B cell (primary cell): ENCODE measurements around the gene KRTAP13-1. TPM values are rescaled to one million over a fixed set of nuclear protein-coding genes. Genes with fewer than 3 reads are reported as not detected.

ENCODE experiments used
- ATAC-seq: fragments of 200-7000 bp; cut with Tn5 transposase; one replicate; pipeline ENCODE4 v1.10.0; 2021; ENCODE audit warnings: low read depth, mild to moderate bottlenecking, moderate number of reproducible peaks, moderate library complexity
- CTCF ChIA-PET: fragments of 350-600 bp; sonication (Branson Sonifier 250); formaldehyde crosslinking; loops from one replicate; lab custom pipeline; 2021; ENCODE audit warnings: antibody characterized with exemption, inconsistent platforms; lab: Charles Lee
- POLR2A ChIA-PET: fragments of 350-600 bp; sonication (Branson Sonifier 250); formaldehyde crosslinking; loops from one replicate; lab custom pipeline; 2021; ENCODE audit warnings: antibody characterized with exemption; lab: Charles Lee
- DNase-seq: peaks from one replicate; pipeline ENCODE4 v3.0.0; 2013
- H2AFZ ChIP-seq: 2 replicates; pipeline ENCODE4 v1.6.1; 2012; ENCODE audit warnings: mild to moderate bottlenecking, low read depth, low read length; ENCODE audit not compliant: insufficient read depth, poor library complexity, severe bottlenecking
- H3K27ac ChIP-seq, 2 donors: 1 replicate in 1 of 2; 2 replicates in 1 of 2; pipeline ENCODE4 v1.5.1; 2012 to 2013; ENCODE audit warnings: low read length in 2 of 2, mild to moderate bottlenecking in 2 of 2, moderate library complexity in 1 of 2
- H3K27me3 ChIP-seq, 4 experiments: fragments of 200-600 bp in 1 of 4; sonication (generic) in 1 of 4; replicated peaks in 1 of 4; 1 replicate in 2 of 4; 2 replicates in 2 of 4; pipeline versions ENCODE4 v1.6.1 to v1.7.0; 2013 to 2016; ENCODE audit warnings: low read length in 3 of 4, mild to moderate bottlenecking in 2 of 4, mixed read lengths in 1 of 4, moderate library complexity in 1 of 4; ENCODE audit not compliant: insufficient read depth in 4 of 4, control insufficient read depth in 3 of 4; ENCODE audit errors: control extremely low read depth in 1 of 4
- H3K36me3 ChIP-seq, 2 experiments: replicated peaks in 1 of 2; 1 replicate in 1 of 2; 2 replicates in 1 of 2; pipeline versions ENCODE4 v1.6.1 to v1.7.1; 2013; ENCODE audit warnings: low read length in 1 of 2; ENCODE audit not compliant: insufficient read depth in 2 of 2, control insufficient read depth in 1 of 2; ENCODE audit errors: control extremely low read depth in 1 of 2, extremely low read depth in 1 of 2
- H3K4me1 ChIP-seq, 2 donors: fragments of 200-600 bp in 1 of 2; sonication (generic) in 1 of 2; 1 replicate in 1 of 2; 2 replicates in 1 of 2; pipeline versions ENCODE4 v1.5.1 to v1.6.1; 2013 to 2017; ENCODE audit warnings: low read length in 2 of 2; ENCODE audit not compliant: control insufficient read depth in 2 of 2, insufficient read depth in 2 of 2
- H3K4me2 ChIP-seq: replicated peaks from 2 replicates; pipeline ENCODE3; 2012; ENCODE audit warnings: mild to moderate bottlenecking, low read depth, low read length; ENCODE audit not compliant: poor library complexity, severe bottlenecking
- H3K4me3 ChIP-seq, 5 experiments: fragments of 200-600 bp in 1 of 5; sonication (generic) in 1 of 5; 1 replicate in 3 of 5; 2 replicates in 2 of 5; pipeline versions ENCODE4 v1.5.1 to v1.7.0; 2011 to 2016; ENCODE audit warnings: low read length in 4 of 5, mild to moderate bottlenecking in 4 of 5, low read depth in 2 of 5, control low read depth in 1 of 5, moderate library complexity in 1 of 5; ENCODE audit not compliant: insufficient read depth in 1 of 5; ENCODE audit errors: control extremely low read depth in 1 of 5, extremely low read depth in 1 of 5
- H3K79me2 ChIP-seq: fragments of 200-600 bp; sonication (generic); one replicate; pipeline ENCODE4 v1.6.0; 2016; ENCODE audit warnings: low read length; ENCODE audit not compliant: control insufficient read depth, insufficient read depth
- H3K9ac ChIP-seq: fragments of 200-600 bp; sonication (generic); 2 replicates; pipeline ENCODE4 v1.6.1; 2017; ENCODE audit warnings: mild to moderate bottlenecking, low read length, moderate library complexity
- H3K9me3 ChIP-seq, 3 donors: one replicate each; pipeline versions ENCODE4 v1.6.1 to v1.7.1; 2013; ENCODE audit warnings: low read length in 2 of 3; ENCODE audit not compliant: control insufficient read depth in 2 of 3, insufficient read depth in 1 of 3; ENCODE audit errors: control extremely low read depth in 1 of 3
- H4K20me1 ChIP-seq: 2 replicates; pipeline ENCODE4 v1.6.0; 2012; ENCODE audit warnings: mild to moderate bottlenecking, low read length; ENCODE audit not compliant: insufficient read depth, control insufficient read depth, poor library complexity, severe bottlenecking
- H3K27ac Mint-ChIP-seq: one replicate; pipeline ENCODE4 v1.8.0; 2021; ENCODE audit warnings: mixed read lengths
- H3K27me3 Mint-ChIP-seq: one replicate; pipeline ENCODE4 v1.8.0; 2021; ENCODE audit warnings: mixed read lengths
- H3K4me1 Mint-ChIP-seq: one replicate; pipeline ENCODE4 v1.8.0; 2021; ENCODE audit warnings: mixed read lengths
- H3K4me3 Mint-ChIP-seq: one replicate; pipeline ENCODE4 v1.8.0; 2021; ENCODE audit warnings: mixed read lengths
- H3K9me3 Mint-ChIP-seq: one replicate; pipeline ENCODE4 v1.8.0; 2022; ENCODE audit warnings: mixed read lengths; ENCODE audit not compliant: insufficient read depth
- CTCF ChIP-seq: fragments of 200-600 bp; IDR thresholded peaks from one replicate; pipeline ENCODE4 v1.8.0; 2022; ENCODE audit warnings: antibody characterized with exemption, mild to moderate bottlenecking
- EZH2 ChIP-seq: IDR thresholded peaks from 2 replicates; pipeline ENCODE4 v1.6.1; 2012; ENCODE audit warnings: borderline replicate concordance, low read depth, mild to moderate bottlenecking, moderate library complexity, low read length; ENCODE audit not compliant: insufficient read depth, poor library complexity, severe bottlenecking
- WGBS: methylation state at CpG from one replicate; pipeline ENCODE4 v1.1.5; 2013; ENCODE audit warnings: missing lambda C conversion rate; ENCODE audit not compliant: insufficient coverage; 5-methylcytosine and 5-hydroxymethylcytosine counted together
- intact Hi-C: fragments of 100-400 bp; cut with micrococcal nuclease; formaldehyde crosslinking; loops from one replicate; pipeline ENCODE4 v1.10.0; 2022
- polyA plus RNA-seq: library from polyadenylated mRNA; depleted of rRNA; stranded (reverse); fragments of >200 nt; gene quantifications from 2 replicates; pipeline ENCODE4 v1.2.3, GENCODE V29; 2012
- total RNA-seq, 2 donors: library from RNA; stranded (reverse); fragments of 120-200 nt in 1 of 2; gene quantifications; 1 replicate in 1 of 2; 2 replicates in 1 of 2; pipeline versions ENCODE4 v1.2.3 to v1.2.4, GENCODE V29; 2013 to 2022

Gene KRTAP13-1
- total and polyA plus RNA-seq, 2 donors (not counting 1 experiment from before 2014, with no cell fraction given): not detected

- Mint-ChIP-seq H3K4me3 (no peak overlapping the region), H3K4me1 (no peaks in the 10 kb centered on the region), H3K27me3 (no peaks in the 10 kb centered on the region), H3K9me3 (no peaks in the 10 kb centered on the region), H3K27ac (no peak overlapping the region)
- Histone ChIP-seq H3K4me1 (no peaks in the 10 kb centered on the region), H3K79me2 (no peaks in the 10 kb centered on the region), H3K4me3 (no peak overlapping the region), H3K36me3 (no peaks in the 10 kb centered on the region), H3K9me3 (peaks cover 0 to 7% (median 0%) of the 10 kb centered on the region in 3 donors), H4K20me1 (no peaks in the 10 kb centered on the region), H2AFZ (no peak overlapping the region), H3K27ac (no peak overlapping the region), H3K27me3 (no peaks in the 10 kb centered on the region), H3K4me2 (no peak overlapping the region), H3K9ac (no peak overlapping the region)
- 100% methylated on average over 1 of the region's 3 CpGs for WGBS
- ATAC-seq (no peak), DNase-seq (no peak)
- ChIA-PET POLR2A (no interaction called here), CTCF (no interaction called here)
- intact Hi-C loops: no loop called here
- TF ChIP-seq CTCF: no peak
- no peak for TF ChIP-seq EZH2
Observed at GRCh38 chr21:30349572-30349971, 46.3 kb upstream of the KRTAP13-1 start.

- no peak overlapping the region for H3K4me3 ChIP-seq
- Mint-ChIP-seq H3K9me3 (no peaks in the 10 kb centered on the region), H3K4me1 (no peaks in the 10 kb centered on the region), H3K27ac (no peak overlapping the region), H3K27me3 (no peaks in the 10 kb centered on the region), H3K4me3 (no peak overlapping the region)
- TF ChIP-seq EZH2: no peak
- TF ChIP-seq CTCF: no peak
- no peak overlapping the region for H3K27ac ChIP-seq
- DNase-seq (no peak), ATAC-seq (no peak)
- H2AFZ ChIP-seq: no peak overlapping the region
- no peaks in the 10 kb centered on the region for H3K36me3 ChIP-seq
- H4K20me1 ChIP-seq: no peaks in the 10 kb centered on the region
- no CpG with 5 or more reads among the region's 1 CpG for WGBS
- CTCF ChIA-PET: no interaction called here
- no peak overlapping the region for H3K4me2 ChIP-seq
- POLR2A ChIA-PET: no interaction called here
- H3K27me3 ChIP-seq: no peaks in the 10 kb centered on the region
- no peaks in the 10 kb centered on the region for H3K79me2 ChIP-seq
- H3K9ac ChIP-seq: no peak overlapping the region
- H3K4me1 ChIP-seq: no peaks in the 10 kb centered on the region
- H3K9me3 ChIP-seq: peaks cover 0 to 7% (median 0%) of the 10 kb centered on the region in 3 donors
- intact Hi-C loops: no loop called here
Observed at GRCh38 chr21:30351534-30351933, 44.3 kb upstream of the KRTAP13-1 start.
